H4 (cell line): ENCODE results near the gene TPI1. TPM values are rescaled to one million over a fixed set of nuclear protein-coding genes. Genes with fewer than 3 reads are reported as not detected.

Source experiments
- DNase-seq: peaks from one replicate; pipeline ENCODE4 v3.0.0-alpha.2; 2015; ENCODE audit warnings: low spot score
- total RNA-seq: library from RNA; depleted of rRNA; stranded (reverse); fragments of >200 nt; shearing (Covaris generic); gene quantifications from 2 replicates; pipeline ENCODE4 v1.2.3, GENCODE V29; 2014

Gene TPI1
- total RNA-seq, 1 experiment from 2014 or later, result 2,242 TPM

DNA sequence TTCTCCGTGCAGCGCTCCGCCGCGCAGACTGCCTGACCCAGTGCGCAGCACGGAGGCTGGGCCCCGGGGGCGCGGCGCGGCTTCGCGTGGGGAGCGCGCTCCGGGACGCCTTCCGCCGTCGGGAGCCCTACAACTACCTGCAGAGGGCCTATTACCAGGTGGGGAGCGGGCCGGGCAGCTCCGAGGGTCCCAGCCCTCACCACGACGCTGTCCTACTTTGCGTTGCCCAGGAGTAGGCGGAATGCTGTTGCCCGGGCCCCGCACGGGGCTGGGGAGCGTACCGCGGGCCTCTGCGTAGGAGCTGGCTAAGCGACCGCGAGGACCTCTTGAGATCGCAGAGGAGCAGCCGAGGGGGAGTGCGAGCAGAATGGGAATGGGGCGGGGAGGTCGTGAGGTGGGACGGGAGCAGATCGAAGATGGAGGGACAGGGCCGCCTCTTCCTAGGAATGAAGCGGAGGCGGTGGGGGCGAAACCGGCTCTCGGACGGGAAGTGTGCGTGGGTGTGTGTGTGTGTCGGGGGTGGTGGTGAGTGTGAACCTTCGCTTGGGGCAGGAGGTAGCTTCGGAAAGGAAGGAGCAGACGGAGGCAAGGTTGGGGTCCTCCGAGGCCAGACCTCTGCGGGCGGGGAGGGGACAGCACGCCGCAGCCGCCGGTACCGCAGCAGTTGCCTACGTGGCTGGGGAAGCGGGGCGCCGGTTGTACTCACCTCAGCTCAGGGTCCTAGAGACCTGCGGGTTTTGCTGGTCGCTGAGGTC is 38.4 kb upstream of the TPI1 start:
- no peak for DNase-seq

DNA sequence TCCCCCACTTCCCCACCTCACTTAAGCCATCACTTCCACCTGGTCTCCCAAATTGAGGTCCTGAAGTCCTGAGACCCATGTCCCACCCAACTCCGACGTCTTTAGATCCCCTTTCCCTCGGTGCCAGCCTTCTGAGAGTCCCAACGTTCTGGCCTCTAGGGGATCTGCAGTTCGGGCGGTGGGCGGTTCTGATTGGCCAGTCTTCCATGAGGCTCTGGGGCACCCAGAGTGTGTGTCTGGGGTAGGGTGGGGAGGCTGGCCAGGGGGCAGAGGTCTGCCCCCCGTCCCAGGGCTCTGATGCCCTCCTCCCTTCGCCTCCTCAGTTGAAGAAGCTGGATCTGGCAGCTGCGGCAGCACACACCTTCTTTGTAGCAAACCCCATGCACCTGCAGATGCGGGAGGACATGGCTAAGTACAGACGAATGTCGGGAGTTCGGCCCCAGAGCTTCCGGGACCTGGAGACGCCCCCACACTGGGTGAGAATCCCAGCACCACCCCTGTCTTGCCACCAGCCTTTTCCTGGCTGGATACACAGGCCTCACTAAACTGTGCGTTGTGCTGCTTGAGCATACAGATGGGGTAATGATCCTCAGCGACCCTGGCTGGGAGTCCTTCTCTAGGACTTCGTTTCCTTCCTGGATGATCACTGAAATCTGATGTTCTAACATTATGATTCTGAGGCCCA is 37.7 kb upstream of the TPI1 start:
- no peak for DNase-seq

DNA sequence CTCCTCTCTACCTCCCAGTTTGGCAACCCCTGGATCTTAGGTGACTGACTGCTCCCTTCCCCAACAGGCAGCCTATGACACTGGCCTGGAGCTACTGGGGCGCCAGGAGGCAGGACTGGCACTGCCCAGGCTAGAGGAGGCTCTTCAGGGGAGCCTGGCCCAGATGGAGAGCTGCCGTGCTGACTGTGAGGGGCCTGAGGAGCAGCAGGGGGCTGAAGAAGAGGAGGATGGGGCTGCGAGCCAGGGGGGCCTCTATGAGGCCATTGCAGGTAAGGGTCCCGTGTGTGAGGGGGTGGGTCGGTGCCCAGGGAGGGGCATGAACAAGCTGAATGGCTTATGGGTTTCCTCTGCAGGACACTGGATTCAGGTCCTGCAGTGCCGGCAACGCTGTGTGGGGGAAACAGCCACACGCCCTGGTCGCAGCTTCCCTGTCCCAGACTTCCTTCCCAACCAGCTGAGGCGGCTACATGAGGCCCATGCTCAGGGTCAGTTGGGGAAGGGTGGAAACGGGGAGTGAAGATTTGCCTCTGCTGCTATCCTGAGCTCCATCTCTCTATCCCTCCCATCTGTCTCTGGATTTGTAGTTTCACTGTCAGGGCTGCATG is 36.9 kb upstream of the TPI1 start:
- DNase-seq, result no peak

DNA sequence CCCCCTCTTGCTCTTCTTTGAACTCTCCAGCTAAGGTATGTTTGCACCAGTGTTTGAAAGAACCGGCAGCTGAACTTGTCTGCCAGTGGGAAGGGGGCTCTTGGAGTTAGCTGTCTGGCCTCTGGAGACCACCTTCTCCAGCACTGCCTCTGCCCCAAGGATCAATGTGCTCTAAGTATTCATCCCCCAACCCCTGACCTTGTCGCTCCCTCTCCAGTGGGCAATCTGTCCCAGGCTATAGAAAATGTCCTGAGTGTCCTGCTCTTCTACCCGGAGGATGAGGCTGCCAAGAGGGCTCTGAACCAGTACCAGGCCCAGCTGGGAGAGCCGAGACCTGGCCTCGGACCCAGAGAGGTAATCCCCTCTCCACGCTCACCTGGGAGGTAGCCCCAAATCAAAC is 36.3 kb upstream of the TPI1 start:
- DNase-seq, result no peak

DNA sequence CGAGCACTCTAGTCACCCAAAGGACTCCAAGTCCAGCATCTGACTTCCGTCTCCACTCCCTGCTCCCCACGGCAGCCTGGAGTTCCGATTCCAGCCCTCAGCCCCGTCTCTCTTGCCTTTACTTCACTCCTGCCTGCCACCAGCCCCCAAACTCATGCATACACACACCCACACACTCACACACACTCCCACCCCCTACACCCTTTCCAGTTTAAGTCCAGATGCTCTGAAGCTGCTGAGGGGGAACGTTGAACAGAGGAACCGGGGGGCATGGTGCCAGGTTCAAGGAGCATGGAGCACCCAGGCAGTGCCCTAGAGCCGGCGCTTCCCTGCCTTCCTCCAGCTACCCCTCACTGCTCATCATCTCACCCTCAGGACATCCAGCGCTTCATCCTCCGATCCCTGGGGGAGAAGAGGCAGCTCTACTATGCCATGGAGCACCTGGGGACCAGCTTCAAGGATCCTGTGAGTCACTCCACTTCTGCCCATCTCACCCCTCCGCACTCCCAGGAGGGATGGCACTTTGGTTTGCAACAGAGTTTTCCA is 35.8 kb upstream of the TPI1 start:
- DNase-seq, result no peak

DNA sequence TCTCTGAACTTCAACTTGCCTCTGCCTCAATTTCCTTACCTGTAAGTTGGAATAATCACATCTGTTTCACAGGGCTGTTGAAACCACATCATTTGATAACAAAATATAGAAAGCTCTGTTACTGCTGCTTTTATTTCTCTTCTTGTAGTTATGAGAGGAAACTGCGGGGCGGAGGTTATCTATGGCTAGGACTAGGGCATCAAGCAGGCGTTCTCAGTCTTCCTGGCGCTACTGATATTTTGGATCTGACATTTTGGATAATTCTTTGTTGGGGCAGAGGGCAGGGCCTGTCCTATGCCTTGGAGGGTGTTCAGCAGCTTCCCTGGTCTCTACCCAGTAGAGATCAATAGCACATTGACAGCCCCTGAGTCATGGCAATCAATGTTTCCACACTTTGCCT is 35.2 kb upstream of the TPI1 start:
- no peak for DNase-seq

DNA sequence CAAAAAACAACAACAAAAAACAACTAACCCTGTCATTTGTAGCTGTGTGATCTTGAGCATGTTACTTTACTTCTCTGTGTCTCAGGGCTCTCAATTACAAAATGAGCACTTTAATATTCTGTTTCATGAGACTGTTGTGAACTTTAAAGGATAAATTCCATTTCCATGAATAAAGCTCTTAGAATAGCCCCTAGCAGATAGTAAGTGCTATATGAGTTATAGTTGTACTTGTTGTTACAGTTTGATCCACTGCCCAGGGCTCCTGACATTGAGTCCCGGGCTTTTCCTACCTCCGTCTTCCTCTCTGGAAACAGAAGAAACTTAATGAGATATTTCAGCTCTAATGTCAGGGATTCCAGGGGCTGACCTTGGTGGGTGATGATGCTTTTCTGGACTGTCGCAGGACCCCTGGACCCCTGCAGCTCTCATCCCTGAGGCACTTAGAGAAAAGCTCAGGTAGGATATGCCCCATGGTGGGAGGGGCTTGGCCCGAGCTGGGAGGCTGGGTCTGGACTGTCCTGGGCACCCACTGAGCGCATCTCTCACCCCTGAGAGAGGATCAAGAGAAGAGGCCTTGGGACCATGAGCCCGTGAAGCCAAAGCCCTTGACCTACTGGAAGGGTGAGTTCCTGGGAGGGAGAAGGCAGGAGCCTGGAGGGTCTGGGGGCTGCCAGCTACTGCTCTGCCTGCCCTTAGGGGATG is 34.0 kb upstream of the TPI1 start:
- DNase-seq, result no peak

DNA sequence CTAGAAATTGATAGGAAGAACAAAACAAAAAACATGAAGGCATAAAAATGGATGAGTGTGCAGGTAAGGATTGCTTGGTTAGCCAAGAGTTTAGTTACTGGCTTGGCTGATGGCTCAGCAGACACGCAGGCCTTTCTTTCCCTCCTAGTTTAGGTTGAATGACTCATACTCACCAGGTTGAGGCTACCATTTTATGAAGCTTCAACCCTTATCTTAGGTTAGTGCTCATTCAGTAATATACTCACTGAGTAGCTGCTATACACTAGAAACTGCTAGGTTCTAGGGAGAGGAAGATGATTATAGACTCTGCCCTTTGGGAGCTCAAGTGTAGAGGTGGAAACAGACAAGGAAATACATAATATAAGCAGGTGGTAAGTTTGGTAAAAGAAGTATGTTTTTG is 33.1 kb upstream of the TPI1 start:
- no peak for DNase-seq

DNA sequence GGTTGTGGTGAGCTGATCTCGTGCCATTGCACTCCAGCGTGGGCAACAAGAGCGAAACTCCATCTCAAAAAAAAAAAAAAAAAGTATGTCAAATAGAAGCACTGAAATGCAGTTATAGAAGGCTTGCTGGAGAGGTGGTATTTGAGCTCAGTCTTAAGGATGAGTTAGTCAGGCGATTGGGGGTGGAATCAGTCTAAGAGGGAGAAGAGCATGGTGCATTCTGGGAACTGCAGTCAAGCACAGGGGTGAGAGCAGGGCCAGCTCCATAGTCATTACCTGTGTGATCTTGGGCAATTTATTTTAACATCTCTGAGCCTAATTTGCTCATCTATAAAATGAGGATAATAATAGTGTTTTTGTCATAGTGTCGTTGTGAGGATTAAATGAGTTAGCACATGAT is 32.5 kb upstream of the TPI1 start:
- DNase-seq, result no peak

DNA sequence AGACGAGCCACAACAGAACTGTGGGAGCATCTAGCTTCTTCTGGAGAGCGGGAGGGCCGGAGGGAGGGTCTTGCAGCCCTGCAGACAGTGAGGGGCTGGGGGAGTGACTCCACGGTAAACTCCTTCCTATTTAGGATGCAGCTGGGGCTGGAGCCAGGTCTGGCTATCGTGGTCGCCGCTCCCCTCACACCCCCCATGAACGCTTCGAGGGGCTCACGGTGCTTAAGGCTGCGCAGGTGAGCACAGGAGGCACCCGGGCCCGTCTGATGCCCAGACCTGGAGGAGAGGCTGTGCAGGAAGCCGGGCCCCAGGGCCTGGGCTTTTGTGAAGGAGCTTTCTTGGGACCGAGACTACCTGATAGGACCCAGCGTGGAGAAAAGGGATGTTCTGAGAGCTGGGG is 30.5 kb upstream of the TPI1 start:
- DNase-seq, result no peak

DNA sequence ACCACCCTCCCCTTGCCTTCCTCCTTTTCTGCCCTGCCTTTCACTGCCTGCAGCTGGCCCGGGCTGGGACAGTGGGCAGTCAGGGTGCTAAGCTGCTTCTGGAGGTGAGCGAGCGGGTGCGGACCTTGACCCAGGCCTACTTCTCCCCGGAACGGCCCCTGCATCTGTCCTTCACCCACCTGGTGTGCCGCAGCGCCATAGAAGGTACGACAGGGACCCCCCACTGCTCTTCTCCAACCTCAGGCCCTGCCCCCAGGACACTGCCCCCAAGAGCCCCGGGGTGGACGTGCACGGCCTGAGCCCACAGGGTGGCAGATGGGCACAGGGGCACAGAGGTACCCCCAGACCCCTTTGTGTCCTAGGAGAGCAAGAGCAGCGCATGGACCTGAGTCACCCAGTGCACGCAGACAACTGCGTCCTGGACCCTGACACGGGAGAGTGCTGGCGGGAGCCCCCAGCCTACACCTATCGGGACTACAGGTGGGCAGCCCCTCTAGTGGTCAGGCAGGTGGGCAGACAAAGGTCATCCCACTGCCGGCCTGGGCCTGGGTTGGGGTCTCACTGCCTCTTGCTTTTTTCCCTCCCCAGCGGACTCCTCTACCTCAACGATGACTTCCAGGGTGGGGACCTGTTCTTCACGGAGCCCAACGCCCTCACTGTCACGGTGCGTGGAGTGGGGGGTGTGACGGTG is 29.8 kb upstream of the TPI1 start:
- no peak for DNase-seq

DNA sequence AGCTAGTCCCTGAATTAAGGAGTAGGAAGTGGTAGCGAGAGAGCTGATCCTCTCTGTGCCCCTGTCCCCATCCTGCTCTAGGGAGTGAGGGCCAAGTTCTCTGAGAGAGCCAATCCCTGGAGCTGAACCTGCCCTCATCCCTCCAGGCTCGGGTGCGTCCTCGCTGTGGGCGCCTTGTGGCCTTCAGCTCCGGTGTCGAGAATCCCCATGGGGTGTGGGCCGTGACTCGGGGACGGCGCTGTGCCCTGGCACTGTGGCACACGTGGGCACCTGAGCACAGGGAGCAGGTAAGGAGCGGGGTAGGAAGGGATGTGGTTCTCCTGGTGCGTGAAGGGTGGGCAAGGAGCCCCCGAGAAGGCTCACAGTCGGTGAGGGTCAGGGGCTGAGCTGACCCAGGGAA is 28.5 kb upstream of the TPI1 start:
- no peak for DNase-seq

DNA sequence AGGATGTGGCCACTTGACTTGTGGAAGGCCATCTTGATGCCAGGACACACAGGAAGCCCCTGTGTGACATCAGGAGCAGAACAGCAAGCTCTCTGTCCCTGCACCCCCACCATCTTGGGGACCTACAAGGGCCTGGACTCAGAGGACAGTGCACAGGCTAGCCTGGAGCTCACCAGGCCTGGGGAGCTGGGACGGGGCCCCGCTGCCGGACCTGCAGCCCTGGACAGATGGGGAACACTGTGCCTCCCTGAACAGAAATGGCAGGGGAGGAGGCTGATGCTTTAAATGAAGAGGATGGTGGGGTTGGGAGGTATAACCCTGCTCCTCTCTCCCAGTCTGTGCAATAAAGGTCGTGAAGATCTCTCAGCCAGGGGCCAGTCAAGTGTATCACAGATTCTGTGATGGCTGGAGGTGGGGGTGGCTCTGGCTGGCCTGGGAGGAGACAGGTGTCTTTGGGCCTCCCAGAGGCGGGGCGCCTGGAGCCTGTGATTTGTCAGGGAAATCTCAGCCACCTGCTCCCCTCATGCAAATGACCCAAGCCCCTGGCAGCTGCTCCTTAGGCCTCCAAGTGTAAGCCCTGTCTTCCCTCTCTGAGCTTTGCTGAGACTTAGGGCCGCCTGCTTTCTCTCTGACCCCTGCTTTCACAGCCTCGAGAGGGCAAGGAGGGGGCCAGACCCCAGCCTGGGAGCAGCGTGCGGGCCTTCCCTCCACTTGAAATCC is 27.7 kb upstream of the TPI1 start:
- DNase-seq, result no peak

DNA sequence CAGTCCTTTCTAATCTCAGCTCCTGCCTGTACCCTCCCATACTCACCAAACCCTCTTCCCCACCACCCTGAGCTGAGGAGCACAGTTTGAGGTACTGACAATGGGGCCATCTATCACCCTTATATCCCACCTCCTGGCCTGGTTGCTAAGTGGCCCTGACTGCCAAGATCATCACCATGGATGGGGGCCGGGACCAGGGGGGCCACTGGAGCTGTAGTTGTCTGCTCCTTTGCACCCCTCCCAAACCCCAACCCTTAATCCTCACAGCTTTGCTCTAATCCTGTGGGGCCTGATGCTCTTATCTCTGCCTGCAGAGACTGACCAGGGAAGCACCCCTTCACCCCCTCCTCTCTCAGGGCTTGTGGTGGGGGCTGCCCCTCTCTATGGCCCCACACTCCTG is 27.0 kb upstream of the TPI1 start:
- no peak for DNase-seq

DNA sequence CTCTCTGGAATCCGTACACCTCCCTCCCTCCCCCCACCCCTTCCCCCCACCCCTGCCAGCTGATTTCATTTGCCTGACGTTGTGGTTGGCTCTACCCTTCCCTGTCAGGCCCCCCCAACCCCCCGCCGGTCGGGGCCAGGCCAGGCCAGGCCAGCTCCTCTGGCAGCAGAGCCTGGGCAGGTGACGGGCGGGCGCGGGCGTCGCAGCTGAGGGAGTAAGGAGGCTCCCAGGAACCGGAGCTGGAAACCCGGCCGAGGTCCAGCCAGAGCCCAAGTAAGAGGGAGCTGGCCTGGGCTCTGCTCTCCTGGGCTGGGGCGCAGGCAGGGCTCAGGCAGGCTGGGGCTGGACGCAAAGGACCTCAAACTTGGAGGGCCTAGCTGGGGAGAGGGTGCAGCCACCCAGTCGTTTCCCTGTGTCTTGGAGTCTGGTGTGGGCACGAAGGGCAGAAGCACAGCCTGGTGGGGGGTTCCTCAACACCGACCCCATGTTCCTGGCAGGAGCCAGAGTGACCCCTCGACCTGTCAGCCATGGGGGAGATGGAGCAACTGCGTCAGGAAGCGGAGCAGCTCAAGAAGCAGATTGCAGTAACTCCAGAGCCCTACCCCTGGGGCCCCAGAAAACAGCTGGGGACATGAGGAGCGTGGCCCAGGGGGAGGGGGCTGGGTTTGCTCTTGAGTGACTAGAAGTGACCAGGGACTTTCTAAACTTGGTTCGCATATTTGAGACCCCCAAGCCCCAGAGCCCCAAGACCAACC is 26.4 kb upstream of the TPI1 start, which contains the start of gene GNB3:
Gene GNB3 (plus strand): TSS at position 165 of the 755 bp plus-strand sequence. CDS start 363 bp downstream, at position 528.
- no peak for DNase-seq

DNA sequence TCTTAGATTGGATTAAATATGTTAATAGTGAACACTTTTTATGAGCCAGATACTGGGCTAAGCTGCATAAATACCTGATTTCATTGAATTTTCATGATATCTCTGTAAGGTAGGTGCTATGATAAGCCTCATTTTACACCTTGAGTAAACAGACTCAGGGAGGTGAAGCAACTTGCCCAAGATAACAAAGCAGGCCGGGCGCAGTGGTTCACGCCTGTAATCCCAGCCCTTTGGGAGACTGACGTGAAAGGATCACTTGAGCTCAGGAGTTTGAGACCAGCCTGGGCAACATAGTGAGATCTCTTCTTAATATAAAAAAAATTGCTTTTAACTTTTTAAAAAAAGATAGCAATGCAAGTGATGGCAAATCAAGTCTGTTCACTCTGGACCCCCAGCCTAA is 25.3 kb upstream of the TPI1 start:
- no peak for DNase-seq

DNA sequence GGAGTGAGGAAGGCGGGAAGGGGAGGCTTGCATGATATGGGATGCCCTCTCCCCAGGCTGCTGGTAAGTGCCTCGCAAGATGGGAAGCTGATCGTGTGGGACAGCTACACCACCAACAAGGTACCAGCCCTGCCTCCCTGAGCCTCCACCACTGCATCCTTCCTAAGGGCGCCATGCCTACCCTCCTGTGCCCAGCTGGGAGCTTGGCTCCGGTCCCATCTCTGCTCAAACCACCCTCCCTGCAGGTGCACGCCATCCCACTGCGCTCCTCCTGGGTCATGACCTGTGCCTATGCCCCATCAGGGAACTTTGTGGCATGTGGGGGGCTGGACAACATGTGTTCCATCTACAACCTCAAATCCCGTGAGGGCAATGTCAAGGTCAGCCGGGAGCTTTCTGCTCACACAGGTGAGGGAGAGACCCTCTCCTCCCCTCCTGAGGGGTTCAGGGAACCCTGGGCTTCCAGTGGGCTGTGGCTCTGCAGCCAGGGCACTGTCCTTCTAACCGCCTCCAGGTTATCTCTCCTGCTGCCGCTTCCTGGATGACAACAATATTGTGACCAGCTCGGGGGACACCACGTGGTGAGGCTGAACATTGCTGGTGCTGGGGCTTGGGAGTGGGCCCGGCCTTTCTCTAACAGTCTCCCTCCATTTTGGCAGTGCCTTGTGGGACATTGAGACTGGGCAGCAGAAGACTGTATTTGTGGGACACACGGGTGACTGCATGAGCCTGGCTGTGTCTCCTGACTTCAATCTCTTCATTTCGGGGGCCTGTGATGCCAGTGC is 24.0 kb upstream of the TPI1 start:
- DNase-seq, result no peak

DNA sequence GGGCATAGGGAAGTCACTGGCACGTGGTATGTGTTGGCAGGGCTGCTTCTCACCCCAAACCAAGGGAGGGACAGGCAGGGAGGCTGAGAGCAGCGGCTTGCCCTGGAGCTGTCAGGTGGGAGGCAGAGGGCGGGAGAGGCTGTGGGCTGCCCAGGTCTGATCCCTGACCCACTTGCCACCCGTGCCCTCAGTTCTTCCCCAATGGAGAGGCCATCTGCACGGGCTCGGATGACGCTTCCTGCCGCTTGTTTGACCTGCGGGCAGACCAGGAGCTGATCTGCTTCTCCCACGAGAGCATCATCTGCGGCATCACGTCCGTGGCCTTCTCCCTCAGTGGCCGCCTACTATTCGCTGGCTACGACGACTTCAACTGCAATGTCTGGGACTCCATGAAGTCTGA is 21.9 kb upstream of the TPI1 start:
- no peak for DNase-seq

DNA sequence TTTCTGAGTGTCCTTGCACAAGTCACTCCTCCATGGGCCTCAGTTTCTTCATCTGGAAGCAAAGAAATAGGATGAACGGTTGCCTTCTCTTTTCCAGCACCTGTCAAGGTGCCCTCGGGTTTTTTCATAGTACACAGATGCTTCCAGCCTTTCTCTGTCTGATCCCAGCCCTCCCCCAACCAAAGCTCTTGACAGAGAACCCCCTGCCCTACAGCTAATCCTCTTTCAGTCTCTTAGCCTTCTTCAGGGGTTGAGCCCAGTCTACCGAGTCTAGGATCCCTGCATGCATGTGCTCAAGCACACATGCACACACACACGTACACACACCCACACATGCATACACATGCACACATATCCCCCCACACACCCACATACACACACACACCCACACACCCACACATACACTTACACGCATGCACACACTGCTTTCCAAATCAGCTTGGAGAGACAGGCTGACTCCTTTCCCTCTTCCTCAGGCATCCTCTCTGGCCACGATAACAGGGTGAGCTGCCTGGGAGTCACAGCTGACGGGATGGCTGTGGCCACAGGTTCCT is 20.9 kb upstream of the TPI1 start:
- DNase-seq, result no peak
